Activated CD8-positive, alpha-beta T cell treated with anti-CD3 and anti-CD28 coated beads for 36 hours (primary cell): ENCODE data around the gene SIGLEC7. TPM values are rescaled to one million over a fixed set of nuclear protein-coding genes. Genes with fewer than 3 reads are reported as not detected.

Experiments used
- ATAC-seq: fragments of 200-7000 bp; cut with Tn5 transposase; one replicate; pipeline ENCODE4 v1.10.0; 2021; ENCODE audit warnings: mild to moderate bottlenecking, moderate library complexity
- CTCF ChIA-PET: fragments of 350-600 bp; sonication (Branson Sonifier 250); formaldehyde crosslinking; loops from one replicate; lab custom pipeline; 2021; ENCODE audit warnings: antibody characterized with exemption; lab: Charles Lee
- POLR2A ChIA-PET: fragments of 350-600 bp; sonication (Branson Sonifier 250); formaldehyde crosslinking; loops from one replicate; lab custom pipeline; 2021; ENCODE audit warnings: antibody characterized with exemption; lab: Charles Lee
- DNase-seq: peaks from one replicate; pipeline ENCODE4 v3.0.0-alpha.2; 2020
- H3K27ac Mint-ChIP-seq: one replicate; pipeline ENCODE4 v1.8.0; 2021; ENCODE audit warnings: mild to moderate bottlenecking, mixed read lengths
- H3K27me3 Mint-ChIP-seq: one replicate; pipeline ENCODE4 v1.8.0; 2021; ENCODE audit warnings: mixed read lengths
- H3K36me3 Mint-ChIP-seq: one replicate; pipeline ENCODE4 v1.8.0; 2021; ENCODE audit warnings: low read depth, mixed read lengths
- H3K4me1 Mint-ChIP-seq: one replicate; pipeline ENCODE4 v1.8.0; 2021; ENCODE audit warnings: low read depth, mixed read lengths
- H3K4me3 Mint-ChIP-seq: one replicate; pipeline ENCODE4 v1.8.0; 2021; ENCODE audit warnings: mild to moderate bottlenecking, moderate library complexity, mixed read lengths
- H3K9me3 Mint-ChIP-seq: one replicate; pipeline ENCODE4 v1.8.0; 2021; ENCODE audit warnings: mixed read lengths
- CTCF ChIP-seq: fragments of 200-600 bp; IDR thresholded peaks from one replicate; pipeline ENCODE4 v1.8.0; 2022; ENCODE audit warnings: antibody characterized with exemption, mild to moderate bottlenecking
- intact Hi-C: fragments of 100-400 bp; cut with micrococcal nuclease; formaldehyde crosslinking; loops from one replicate; pipeline ENCODE4 v1.10.0; 2022
- total RNA-seq, 2 experiments: library from RNA; stranded (reverse); gene quantifications; one replicate each; pipeline ENCODE4 v1.2.3, GENCODE V29; 2021

Gene SIGLEC7
- total RNA-seq, 2 experiments from 2014 or later = not detected

GRCh38 chr19:51096473-51097165 lies 45.5 kb upstream of the SIGLEC7 start:
- Mint-ChIP-seq H3K27ac (peak overlapping the region; percentile 51), H3K4me3 (no peak overlapping the region), H3K36me3 (peaks cover 20% of the 10 kb centered on the region), H3K27me3 (no peaks in the 10 kb centered on the region), H3K4me1 (peaks cover 14% of the 10 kb centered on the region), H3K9me3 (no peaks in the 10 kb centered on the region)
- ChIA-PET CTCF (interaction anchor here (0.6 to 2.6 kb wide), 25 partner anchors 9 to 509 kb away, joined by 3 to 12 read pairs (median 3); no protein-coding TSS in a partner anchor), POLR2A (interaction anchor here (0.6 to 1.1 kb wide), 3 partner anchors 9 to 1551 kb away, joined by 3 read pairs; partner anchors contain the start of gene SIGLEC9)
- ATAC-seq (peak; percentile 7), DNase-seq (peak; percentile 19)
- intact Hi-C loops = no loop called here
- no peak for TF ChIP-seq CTCF

- no peaks in the 10 kb centered on the region for H3K9me3 Mint-ChIP-seq
- ATAC-seq = peak; percentile 72
- H3K36me3 Mint-ChIP-seq = peaks cover 23% of the 10 kb centered on the region
- intact Hi-C loops = no loop called here
- DNase-seq = peak; percentile 74
- H3K4me3 Mint-ChIP-seq = no peak overlapping the region
- peak overlapping the region; percentile 51 for H3K27ac Mint-ChIP-seq
- CTCF ChIA-PET = interaction anchor here (0.6 to 2.6 kb wide), 22 partner anchors 8 to 510 kb away, joined by 3 to 12 read pairs (median 3); no protein-coding TSS in a partner anchor
- peak; percentile 54 for TF ChIP-seq CTCF
- H3K27me3 Mint-ChIP-seq = no peaks in the 10 kb centered on the region
- POLR2A ChIA-PET = interaction anchor here (0.7 to 1.1 kb wide), 2 partner anchors 10 to 27 kb away, joined by 3 read pairs; partner anchors contain the start of gene SIGLEC9
- H3K4me1 Mint-ChIP-seq = peaks cover 14% of the 10 kb centered on the region
Measured at GRCh38 chr19:51097166-51097738, 44.8 kb upstream of the SIGLEC7 start.

GRCh38 chr19:51097796-51098195 lies 44.3 kb upstream of the SIGLEC7 start:
- peaks cover 14% of the 10 kb centered on the region for H3K4me1 Mint-ChIP-seq
- ChIA-PET CTCF (interaction anchor here (1.0 kb wide), 1 partner anchor 126 kb away, joined by 3 read pairs; no protein-coding TSS in a partner anchor), POLR2A (no interaction called here)
- no peak overlapping the region for H3K27ac Mint-ChIP-seq
- H3K9me3 Mint-ChIP-seq = no peaks in the 10 kb centered on the region
- H3K4me3 Mint-ChIP-seq = no peak overlapping the region
- no peaks in the 10 kb centered on the region for H3K27me3 Mint-ChIP-seq
- no peak for ATAC-seq
- no peak for TF ChIP-seq CTCF
- intact Hi-C loops = no loop called here
- no peak for DNase-seq
- peaks cover 28% of the 10 kb centered on the region for H3K36me3 Mint-ChIP-seq

- ATAC-seq (peak; percentile 76), DNase-seq (peak; percentile 45)
- Mint-ChIP-seq H3K9me3 (no peaks in the 10 kb centered on the region), H3K4me3 (peak overlapping the region; percentile 41), H3K27ac (no peak overlapping the region), H3K27me3 (no peaks in the 10 kb centered on the region), H3K36me3 (peaks cover 29% of the 10 kb centered on the region), H3K4me1 (peaks cover 16% of the 10 kb centered on the region)
- TF ChIP-seq CTCF = no peak
- intact Hi-C loops = no loop called here
- ChIA-PET POLR2A (no interaction called here), CTCF (interaction anchor here (1.0 kb wide), 1 partner anchor 127 kb away, joined by 3 read pairs; no protein-coding TSS in a partner anchor)
Measured at GRCh38 chr19:51098365-51099046, 43.6 kb upstream of the SIGLEC7 start.
